Calu3 (cell line): ENCODE measurements around the gene BEST1. TPM values are rescaled to one million over a fixed set of nuclear protein-coding genes. Genes with fewer than 3 reads are reported as not detected.

Experiments used
- BruUV-seq: library from RNA; stranded (reverse); fragments of 400-500 nt; replicated peaks from 2 replicates; lab custom pipeline; 2021; lab: Mats Ljungman, UMichigan
- CTCF ChIA-PET: fragments of 300-600 bp; sonication (Branson Sonifier 250); formaldehyde crosslinking; loops from one replicate; lab custom pipeline; 2022; ENCODE audit warnings: antibody characterized with exemption; lab: Charles Lee
- DNase-seq: peaks from one replicate; pipeline ENCODE4 v3.0.0; 2022
- H3K27ac Mint-ChIP-seq: one replicate; pipeline ENCODE4 v1.8.0; 2022; ENCODE audit warnings: mixed read lengths; ENCODE audit not compliant: unreplicated experiment
- H3K27me3 Mint-ChIP-seq: one replicate; pipeline ENCODE4 v1.8.0; 2022; ENCODE audit warnings: mixed read lengths; ENCODE audit not compliant: unreplicated experiment
- H3K36me3 Mint-ChIP-seq: one replicate; pipeline ENCODE4 v1.8.0; 2022; ENCODE audit warnings: mild to moderate bottlenecking, moderate library complexity, mixed read lengths; ENCODE audit not compliant: insufficient read depth, unreplicated experiment
- H3K4me1 Mint-ChIP-seq: one replicate; pipeline ENCODE4 v1.8.0; 2022; ENCODE audit warnings: mild to moderate bottlenecking, low read depth, mixed read lengths; ENCODE audit not compliant: unreplicated experiment
- H3K4me3 Mint-ChIP-seq: one replicate; pipeline ENCODE4 v1.8.0; 2022; ENCODE audit warnings: mild to moderate bottlenecking, low read depth, moderate library complexity, mixed read lengths; ENCODE audit not compliant: unreplicated experiment
- H3K9me3 Mint-ChIP-seq: one replicate; pipeline ENCODE4 v1.8.0; 2022; ENCODE audit warnings: low read depth, mixed read lengths; ENCODE audit not compliant: unreplicated experiment
- intact Hi-C: fragments of 100-400 bp; cut with micrococcal nuclease; formaldehyde crosslinking; loops from one replicate; pipeline ENCODE4 v1.10.0; 2022; ENCODE audit not compliant: unreplicated experiment
- total RNA-seq: library from RNA; stranded (reverse); gene quantifications from 2 replicates; pipeline ENCODE4 v1.2.3, GENCODE V29; 2022
- TF ChIP-seq, protein P1 (sequence below): fragments of 200-600 bp; IDR thresholded peaks from one replicate; pipeline ENCODE4 v1.8.0; 2022; ENCODE audit warnings: antibody characterized with exemption; ENCODE audit not compliant: unreplicated experiment

The BEST1 gene
- total RNA-seq, 1 experiment from 2014 or later, result 1.1 TPM

DNA sequence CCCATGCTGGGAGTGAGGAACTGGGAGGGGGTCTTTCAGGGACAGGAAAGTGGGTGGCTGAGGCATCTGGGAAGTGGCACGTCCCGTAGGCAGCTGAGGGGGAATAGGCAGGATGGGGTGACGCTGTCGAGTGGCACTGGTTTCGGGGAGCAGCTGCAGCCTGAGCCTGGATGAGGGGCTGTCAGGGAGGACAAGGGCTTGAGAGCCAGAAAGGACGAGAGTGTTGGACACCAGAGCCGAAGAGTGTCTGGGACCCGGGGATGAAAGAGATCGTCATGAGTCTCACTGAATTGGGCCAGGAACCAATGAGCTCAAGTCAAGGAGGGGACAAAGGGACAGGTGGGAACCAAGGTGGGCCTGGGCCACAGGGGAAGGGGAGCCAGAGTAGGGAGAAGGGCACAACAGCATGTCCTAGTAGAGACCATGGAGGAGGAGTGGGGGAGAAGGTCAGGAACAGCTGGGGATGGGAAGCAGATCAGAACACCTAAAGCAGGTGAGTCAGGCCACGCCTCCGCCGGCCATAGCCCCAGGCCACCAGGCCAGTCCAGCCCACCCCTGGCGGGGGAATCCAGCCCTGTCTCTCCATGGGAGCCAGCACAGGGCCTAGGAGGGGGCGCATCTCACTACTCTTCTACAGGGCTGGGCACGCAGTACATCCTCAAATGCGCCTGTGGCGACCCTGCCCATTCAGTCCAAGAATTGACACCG, 37.0 kb upstream of the BEST1 start:
- peaks cover 67% of the 10 kb centered on the region for H3K27me3 Mint-ChIP-seq
- TF ChIP-seq, protein P1, sequence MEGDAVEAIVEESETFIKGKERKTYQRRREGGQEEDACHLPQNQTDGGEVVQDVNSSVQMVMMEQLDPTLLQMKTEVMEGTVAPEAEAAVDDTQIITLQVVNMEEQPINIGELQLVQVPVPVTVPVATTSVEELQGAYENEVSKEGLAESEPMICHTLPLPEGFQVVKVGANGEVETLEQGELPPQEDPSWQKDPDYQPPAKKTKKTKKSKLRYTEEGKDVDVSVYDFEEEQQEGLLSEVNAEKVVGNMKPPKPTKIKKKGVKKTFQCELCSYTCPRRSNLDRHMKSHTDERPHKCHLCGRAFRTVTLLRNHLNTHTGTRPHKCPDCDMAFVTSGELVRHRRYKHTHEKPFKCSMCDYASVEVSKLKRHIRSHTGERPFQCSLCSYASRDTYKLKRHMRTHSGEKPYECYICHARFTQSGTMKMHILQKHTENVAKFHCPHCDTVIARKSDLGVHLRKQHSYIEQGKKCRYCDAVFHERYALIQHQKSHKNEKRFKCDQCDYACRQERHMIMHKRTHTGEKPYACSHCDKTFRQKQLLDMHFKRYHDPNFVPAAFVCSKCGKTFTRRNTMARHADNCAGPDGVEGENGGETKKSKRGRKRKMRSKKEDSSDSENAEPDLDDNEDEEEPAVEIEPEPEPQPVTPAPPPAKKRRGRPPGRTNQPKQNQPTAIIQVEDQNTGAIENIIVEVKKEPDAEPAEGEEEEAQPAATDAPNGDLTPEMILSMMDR, result no peak
- no peak overlapping the region for H3K4me3 Mint-ChIP-seq
- CTCF ChIA-PET, result no interaction called here
- no peak for DNase-seq
- intact Hi-C loops, result no loop called here
- BruUV-seq, result no TSS peak
- no peak overlapping the region for H3K27ac Mint-ChIP-seq
- no peaks in the 10 kb centered on the region for H3K4me1 Mint-ChIP-seq
- H3K36me3 Mint-ChIP-seq, result peaks cover 8% of the 10 kb centered on the region
- H3K9me3 Mint-ChIP-seq, result no peaks in the 10 kb centered on the region

DNA sequence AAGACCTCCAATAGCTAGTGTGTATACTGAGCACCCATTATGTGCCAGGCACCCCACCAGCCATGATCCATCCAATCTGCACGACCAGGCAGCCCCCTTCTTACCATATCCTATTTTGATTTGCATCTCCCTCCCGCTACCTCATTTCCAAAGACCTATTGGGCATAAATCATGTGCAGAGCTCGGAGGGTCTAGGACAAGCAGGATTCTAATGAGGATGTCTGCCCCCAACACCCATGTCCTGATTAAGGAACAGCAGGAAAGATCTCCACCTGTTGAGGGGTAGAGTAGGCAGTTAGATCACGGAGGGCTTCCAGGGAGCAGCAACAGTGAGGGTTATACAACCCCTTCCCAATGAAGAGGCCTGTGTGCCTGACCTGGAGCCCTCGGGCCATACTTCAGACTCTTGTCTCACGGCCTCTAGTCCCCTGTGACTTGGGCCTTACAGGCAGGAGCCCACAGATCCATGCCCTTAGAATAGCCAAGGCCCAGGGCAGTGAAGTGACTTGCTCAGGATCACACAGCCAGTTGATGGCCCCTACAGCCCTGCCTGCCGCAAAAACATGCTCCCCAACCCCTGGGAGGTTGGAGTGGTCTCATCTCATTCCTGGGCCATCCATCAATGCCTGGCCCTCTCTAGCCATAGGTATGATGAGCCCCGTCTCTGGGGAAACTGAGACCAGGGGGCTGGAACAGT, 36.3 kb upstream of the BEST1 start:
- intact Hi-C loops, result no loop called here
- no peak overlapping the region for H3K4me3 Mint-ChIP-seq
- H3K27ac Mint-ChIP-seq, result no peak overlapping the region
- H3K9me3 Mint-ChIP-seq, result no peaks in the 10 kb centered on the region
- CTCF ChIA-PET, result interaction anchor here (1.5 kb wide), 1 partner anchor 42 kb away, joined by 3 read pairs; no protein-coding TSS in a partner anchor
- BruUV-seq, result no TSS peak
- TF ChIP-seq, protein P1, result no peak
- H3K27me3 Mint-ChIP-seq, result peaks cover 74% of the 10 kb centered on the region
- peaks cover 11% of the 10 kb centered on the region for H3K36me3 Mint-ChIP-seq
- H3K4me1 Mint-ChIP-seq, result no peaks in the 10 kb centered on the region
- no peak for DNase-seq

DNA sequence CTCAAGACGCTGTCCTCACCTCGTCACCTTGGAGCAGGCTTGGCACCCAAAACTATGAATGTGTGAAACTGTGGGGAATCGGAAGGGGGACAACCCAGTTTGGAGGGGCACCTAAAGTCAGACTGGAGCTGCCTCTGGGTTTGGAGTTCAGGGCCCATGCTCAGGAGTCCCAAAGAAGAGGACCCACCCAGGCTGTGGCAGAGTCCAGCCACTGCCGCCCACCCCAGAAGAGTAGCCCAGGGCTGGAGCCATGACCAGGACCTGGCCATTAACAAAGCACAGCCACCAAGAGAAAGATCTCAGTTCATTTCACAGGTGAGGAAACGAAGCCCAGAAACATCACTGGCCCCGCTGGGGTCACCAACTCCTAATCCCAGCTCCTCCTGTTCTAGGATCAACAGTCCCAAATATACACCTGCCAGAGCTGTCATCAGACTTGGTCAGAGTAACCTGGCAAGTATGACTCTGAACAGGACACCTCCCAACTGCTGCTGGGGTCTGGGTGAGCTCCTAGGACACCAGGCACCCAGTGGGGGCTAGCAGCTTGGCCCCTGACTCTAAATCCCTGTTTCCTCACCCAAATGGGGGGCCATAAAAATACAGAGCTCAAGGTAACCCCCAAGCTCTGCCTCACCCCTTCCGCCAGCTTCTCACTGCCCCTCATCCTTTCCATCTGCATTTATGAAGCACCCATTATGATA, 35.5 kb upstream of the BEST1 start:
- intact Hi-C loops, result no loop called here
- Mint-ChIP-seq H3K27me3 (peaks cover 82% of the 10 kb centered on the region), H3K4me1 (no peaks in the 10 kb centered on the region), H3K36me3 (peaks cover 11% of the 10 kb centered on the region), H3K27ac (no peak overlapping the region), H3K4me3 (no peak overlapping the region), H3K9me3 (no peaks in the 10 kb centered on the region)
- no peak for DNase-seq
- CTCF ChIA-PET, result interaction anchor here (0.7 to 1.5 kb wide), 2 partner anchors 42 to 74 kb away, joined by 3 to 4 read pairs; no protein-coding TSS in a partner anchor
- TF ChIP-seq, protein P1, result no peak
- no TSS peak for BruUV-seq

DNA sequence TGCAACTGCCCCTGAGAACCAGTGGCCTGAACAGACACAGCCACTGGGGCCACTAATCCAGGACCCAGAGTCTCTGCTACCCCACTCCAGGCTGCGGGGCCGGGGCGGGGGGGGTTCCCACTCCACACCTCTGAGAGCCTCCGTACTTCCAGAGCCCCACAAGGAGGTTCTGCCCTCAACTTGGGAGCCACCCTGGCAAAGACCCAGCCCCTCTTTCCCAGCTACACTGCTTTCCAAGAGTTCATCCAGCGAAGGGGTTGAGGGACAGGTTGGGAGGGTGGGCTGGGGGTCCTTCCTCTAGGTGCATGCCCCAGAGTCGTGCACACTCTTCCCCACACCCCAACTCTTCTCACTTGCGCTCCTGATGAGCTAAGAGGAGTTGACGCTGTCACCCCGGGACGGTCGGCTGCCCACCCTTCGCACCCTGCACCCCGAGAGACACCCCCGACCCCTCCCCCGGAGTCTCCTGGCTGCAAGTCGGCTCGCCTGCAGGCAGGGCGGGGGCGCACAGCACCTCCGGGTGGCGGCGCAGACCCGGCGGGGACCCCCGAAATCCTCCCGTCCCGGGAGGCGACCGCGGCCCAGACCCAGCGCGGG, 33.3 kb upstream of the BEST1 start:
- no peaks in the 10 kb centered on the region for H3K9me3 Mint-ChIP-seq
- peak overlapping the region; percentile 79 for H3K4me3 Mint-ChIP-seq
- H3K27me3 Mint-ChIP-seq, result peaks cover 100% of the 10 kb centered on the region
- TF ChIP-seq, protein P1, result no peak
- CTCF ChIA-PET, result interaction anchor here (0.6 kb wide), 1 partner anchor 91 kb away, joined by 3 read pairs; no protein-coding TSS in a partner anchor
- H3K36me3 Mint-ChIP-seq, result peaks cover 11% of the 10 kb centered on the region
- no peak overlapping the region for H3K27ac Mint-ChIP-seq
- DNase-seq, result no peak
- peaks cover 8% of the 10 kb centered on the region for H3K4me1 Mint-ChIP-seq
- intact Hi-C loops, result no loop called here
- no TSS peak for BruUV-seq
